CD4-positive, alpha-beta T cell treated with Interleukin-6 for 4 hours (primary cell): ENCODE results near the gene ALDH4A1.

Source experiments
- DNase-seq: peaks from one replicate; pipeline ENCODE4 v3.0.0-alpha.2; 2020; ENCODE audit warnings: mixed read lengths

ALDH4A1 gene

DNA sequence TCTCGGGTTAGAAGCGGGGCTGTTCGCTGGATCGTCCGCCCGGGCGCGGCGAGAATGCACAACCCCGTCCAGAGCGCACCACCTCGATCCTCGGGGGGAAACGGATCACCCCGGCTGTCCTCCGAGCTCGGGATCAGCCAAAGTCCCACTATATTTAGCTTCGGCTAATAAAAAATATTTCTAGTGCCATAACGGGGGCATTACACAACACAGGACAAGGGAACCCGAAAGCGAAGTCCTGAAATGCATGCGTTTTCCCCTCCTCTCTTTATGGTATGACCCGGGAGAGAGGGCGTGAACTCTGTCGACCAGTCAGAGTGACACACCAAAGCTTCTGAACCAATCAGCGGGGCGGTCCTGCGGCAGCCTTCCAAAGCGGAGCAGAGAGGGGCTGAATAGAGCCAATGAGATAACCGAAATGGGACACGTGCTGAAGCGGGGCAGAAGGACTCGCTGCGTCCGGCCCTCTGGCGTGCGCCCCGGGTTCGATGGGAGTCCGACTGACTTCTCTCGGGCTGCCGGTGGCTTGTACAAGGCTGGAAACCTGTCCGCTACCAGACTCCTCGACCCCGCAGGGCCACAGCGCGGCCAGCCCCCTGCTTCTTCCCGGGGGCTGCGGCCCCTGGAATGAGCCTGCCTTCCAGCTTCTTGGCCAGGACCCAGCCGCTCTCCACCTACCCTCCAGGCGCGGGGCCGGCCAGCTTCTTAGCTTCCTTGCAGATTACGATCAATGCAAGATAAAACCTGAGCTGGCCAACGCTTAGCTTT lies at the start of gene ALDH4A1:
Gene ALDH4A1 (minus strand): TSS at position 33 of the 768 bp plus-strand sequence. CDS start 32 bp downstream, at position 1.
- peak; percentile 93 for DNase-seq

GRCh38 chr1:18951818-18952391 lies 49.5 kb upstream of the ALDH4A1 start:
- peak; percentile 71 for DNase-seq

- peak; percentile 47 for DNase-seq
These were observed 49.1 kb upstream of the ALDH4A1 start for GRCh38 chr1:18951416-18951815.

GRCh38 chr1:18950401-18951026 lies 48.2 kb upstream of the ALDH4A1 start:
- peak; percentile 38 for DNase-seq

GRCh38 chr1:18949686-18950400 lies 47.5 kb upstream of the ALDH4A1 start:
- DNase-seq = peak; percentile 47

DNA sequence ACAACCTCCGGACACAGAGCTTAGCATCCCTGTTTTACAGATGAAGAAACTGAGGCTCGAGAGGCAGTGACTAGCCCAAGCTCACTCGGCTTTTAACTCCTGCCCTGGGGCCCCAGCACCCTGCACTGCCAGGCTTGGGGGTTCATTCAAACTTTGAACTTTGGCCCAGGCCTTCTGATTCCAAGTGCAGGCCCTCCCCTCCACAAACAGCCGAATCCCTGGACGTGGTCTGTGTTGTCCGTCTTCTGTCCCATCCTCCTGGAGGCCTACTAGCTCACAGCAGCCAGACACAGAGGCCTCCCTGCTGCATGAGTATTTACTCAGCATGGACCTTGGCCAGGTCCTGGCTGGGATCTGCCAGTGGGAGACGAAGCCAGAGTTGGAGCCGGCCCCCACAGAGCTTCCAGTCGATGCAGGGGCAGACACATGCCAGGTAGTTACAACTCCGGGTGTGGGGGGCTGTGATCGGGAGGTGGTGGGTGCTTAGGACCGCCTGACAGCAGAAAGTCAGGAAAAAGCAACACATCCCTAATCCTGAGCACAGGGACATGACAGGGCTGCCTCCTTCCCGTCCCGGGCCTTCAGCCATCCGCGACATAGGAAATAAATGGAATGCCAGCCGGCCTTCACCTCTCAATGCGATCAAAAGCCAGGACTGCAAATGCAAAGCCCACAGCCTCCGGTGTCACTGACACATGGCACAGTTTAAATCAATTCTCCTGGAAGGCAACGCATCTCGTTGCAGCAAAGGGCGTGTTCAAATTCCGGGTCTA lies 46.7 kb upstream of the ALDH4A1 start:
- DNase-seq = no peak

- DNase-seq = peak; percentile 78
These were observed 45.9 kb upstream of the ALDH4A1 start for GRCh38 chr1:18948048-18948912.

GRCh38 chr1:18947570-18947969 lies 45.2 kb upstream of the ALDH4A1 start:
- no peak for DNase-seq

DNA sequence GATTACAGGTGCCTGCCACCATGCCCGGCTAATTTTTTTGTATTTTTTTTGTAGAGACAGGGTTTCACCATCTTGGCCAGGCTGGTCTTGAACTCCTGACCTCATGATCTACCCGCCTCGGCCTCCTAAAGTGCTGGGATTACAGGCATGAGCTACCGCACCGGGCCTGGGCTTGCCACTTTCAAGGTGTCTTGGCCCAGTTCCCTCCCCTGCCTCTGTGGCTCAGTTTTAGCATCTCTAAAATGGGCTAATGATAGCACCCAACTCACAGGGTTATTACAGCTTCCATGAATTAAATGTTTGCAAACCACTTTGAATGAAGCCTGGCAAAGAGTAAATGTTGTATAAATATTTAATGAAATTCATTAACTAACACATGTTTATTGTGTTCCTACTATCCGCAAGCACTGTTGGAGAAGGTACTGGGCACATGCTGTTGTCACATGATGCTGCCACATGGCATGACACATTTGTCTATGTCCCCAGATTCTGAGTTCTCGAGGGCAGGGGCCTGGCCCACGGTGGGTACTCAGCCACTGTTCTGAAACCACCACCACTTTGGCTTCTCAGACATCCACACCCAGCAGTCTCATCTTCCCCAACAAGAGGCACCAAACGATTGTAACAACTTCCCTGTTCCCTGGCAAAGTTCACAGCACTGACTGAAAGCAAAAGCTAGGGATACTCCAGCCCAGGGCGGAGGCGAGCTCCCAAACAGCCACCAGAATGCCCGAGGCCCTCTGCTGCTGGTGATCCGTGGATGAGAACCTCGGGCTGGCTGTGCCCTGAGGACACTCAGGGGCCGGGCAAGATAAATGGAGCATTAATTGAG lies 44.4 kb upstream of the ALDH4A1 start:
- no peak for DNase-seq

- no peak for DNase-seq
These were observed 43.1 kb upstream of the ALDH4A1 start for GRCh38 chr1:18945401-18945849.

GRCh38 chr1:18944810-18945209 lies 42.5 kb upstream of the ALDH4A1 start:
- no peak for DNase-seq

GRCh38 chr1:18943914-18944572 lies 41.7 kb upstream of the ALDH4A1 start:
- DNase-seq = no peak

- DNase-seq = no peak
These were observed 40.8 kb upstream of the ALDH4A1 start for GRCh38 chr1:18943162-18943561.

- no peak for DNase-seq
These were observed 40.0 kb upstream of the ALDH4A1 start for GRCh38 chr1:18942340-18942739.

GRCh38 chr1:18941221-18942141 lies 39.1 kb upstream of the ALDH4A1 start:
- no peak for DNase-seq

GRCh38 chr1:18940303-18941020 lies 38.1 kb upstream of the ALDH4A1 start:
- no peak for DNase-seq

DNA sequence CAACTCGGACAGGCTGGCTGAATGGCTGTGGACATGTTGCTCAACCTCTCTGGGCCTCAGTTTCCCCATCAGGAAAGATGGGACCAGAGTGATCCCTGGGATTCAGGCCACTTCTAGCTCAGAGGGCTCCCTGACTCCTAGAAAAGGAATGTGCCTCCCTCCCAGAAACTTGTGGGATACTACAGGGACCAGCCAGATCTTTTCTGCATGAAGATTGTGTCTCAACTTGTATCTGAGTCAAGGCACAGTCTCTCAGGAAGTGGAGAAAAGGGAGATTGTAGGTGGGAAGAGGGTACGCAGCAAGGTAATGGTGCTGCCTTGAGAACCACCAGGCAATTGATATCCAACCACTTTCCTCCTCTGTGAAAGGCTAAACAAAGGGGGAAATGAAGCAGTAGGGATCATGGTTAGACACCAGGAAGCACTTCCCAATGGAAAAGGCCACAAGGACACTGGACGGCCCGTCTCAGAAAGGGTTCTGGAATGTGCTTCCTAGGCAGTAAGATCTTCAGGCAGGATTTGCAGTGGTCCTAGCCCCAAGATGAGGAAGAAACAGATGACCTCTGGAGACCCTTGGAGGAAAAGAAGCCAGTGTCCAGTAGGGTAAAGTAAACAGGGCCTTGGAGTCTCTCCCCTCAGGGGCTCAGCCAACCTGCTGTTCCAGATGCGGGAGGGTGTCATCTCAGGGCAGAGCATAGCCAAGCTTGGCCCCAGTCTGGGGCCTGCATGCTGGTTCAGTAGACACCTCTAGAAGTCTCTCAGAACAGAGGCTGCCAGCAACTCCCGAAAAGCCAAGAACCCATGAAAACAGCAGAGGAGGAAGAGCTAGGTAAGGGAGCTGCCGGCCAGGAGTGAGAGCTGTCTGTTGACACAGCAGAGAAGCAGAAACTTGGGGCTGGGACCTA lies 37.3 kb upstream of the ALDH4A1 start:
- DNase-seq = no peak
